H1 (cell line): ENCODE data around the gene DBNDD1.

Source experiments
- ATF3 ChIP-seq: IDR thresholded peaks from 2 replicates; pipeline ENCODE4 v1.6.1; 2011; ENCODE audit warnings: low read depth, mild to moderate bottlenecking, low read length; ENCODE audit not compliant: insufficient read depth
- CTCF ChIP-seq, 3 experiments: IDR thresholded peaks; 1 replicate in 2 of 3; 2 replicates in 1 of 3; pipeline versions ENCODE4 v1.5.1 to v1.6.1; 2011; ENCODE audit warnings: low read length in 3 of 3, mild to moderate bottlenecking in 3 of 3, inconsistent platforms in 2 of 3, low read depth in 1 of 3, moderate library complexity in 1 of 3; ENCODE audit not compliant: insufficient read depth in 1 of 3; ENCODE audit errors: control extremely low read depth in 1 of 3
- EP300 ChIP-seq, 2 experiments: IDR thresholded peaks; 1 replicate in 1 of 2; 2 replicates in 1 of 2; pipeline ENCODE4 v1.6.1; 2011 to 2012; ENCODE audit warnings: low read depth in 2 of 2, low read length in 2 of 2, mild to moderate bottlenecking in 2 of 2, borderline replicate concordance in 1 of 2, inconsistent platforms in 1 of 2, moderate library complexity in 1 of 2
- KDM1A ChIP-seq: fragments of 200-600, 300-600 bp; sonication (generic); IDR thresholded peaks from 2 replicates; pipeline ENCODE4 v1.7.1; 2016; ENCODE audit warnings: mild to moderate bottlenecking, low read length, borderline replicate concordance
- PHF8 ChIP-seq: fragments of 200-600 bp; sonication (generic); conservative IDR thresholded peaks from 2 replicates; pipeline ENCODE4 v1.7.1; 2012; ENCODE audit warnings: low read depth, mild to moderate bottlenecking, inconsistent platforms, low read length, moderate library complexity
- POLR2A ChIP-seq, 2 experiments: IDR thresholded peaks; 1 replicate in 1 of 2; 2 replicates in 1 of 2; pipeline ENCODE4 v1.6.1; 2011; ENCODE audit warnings: low read depth in 2 of 2, low read length in 2 of 2, mild to moderate bottlenecking in 2 of 2; ENCODE audit errors: control extremely low read depth in 1 of 2
- POLR2AphosphoS5 ChIP-seq: IDR thresholded peaks from 2 replicates; pipeline ENCODE4 v1.6.1; 2011; ENCODE audit warnings: low read depth, low read length
- RFX5 ChIP-seq: IDR thresholded peaks from 2 replicates; pipeline ENCODE4 v1.6.1; 2011; ENCODE audit warnings: low read depth, low read length, improper control_type of control experiment, borderline replicate concordance
- TAF1 ChIP-seq: IDR thresholded peaks from 2 replicates; pipeline ENCODE4 v1.6.1; 2011; ENCODE audit warnings: mild to moderate bottlenecking, low read depth, low read length
- TCF12 ChIP-seq: IDR thresholded peaks from 2 replicates; pipeline ENCODE4 v1.6.1; 2011; ENCODE audit warnings: low read depth, mild to moderate bottlenecking, low read length

GRCh38 chr16:90020260-90020837 lies 1.1 kb upstream of the DBNDD1 start:
- no peak for TF ChIP-seq CTCF (IDR thresholded peaks at IDR 0.05; ENCODE audit: control extremely low read depth in 1 of 3, insufficient read depth in 1 of 3, low read depth in 1 of 3, low read length in 3 of 3)
- TF ChIP-seq POLR2A (IDR thresholded peaks at IDR 0.05; ENCODE audit: control extremely low read depth in 1 of 2, low read depth in 2 of 2, low read length in 2 of 2): no peak
- TF ChIP-seq TAF1: peak; percentile 7; the same call in 1 of the 2 replicates
- no peak for TF ChIP-seq TCF12
- no peak for TF ChIP-seq PHF8
- no peak for TF ChIP-seq EP300 (IDR thresholded peaks at IDR 0.05; ENCODE audit: borderline replicate concordance in 1 of 2, low read depth in 2 of 2, low read length in 2 of 2)
- no peak; the same call in 1 of the 2 replicates for TF ChIP-seq POLR2AphosphoS5
- no peak for TF ChIP-seq ATF3
- TF ChIP-seq KDM1A: no peak
- TF ChIP-seq RFX5: no peak
